ENCODE data around the gene BCL2L1.

GRCh38 chr20:31670371-31671228 lies 52.1 kb downstream of the BCL2L1 start:
- TF ChIP-seq POLR2AphosphoS5 (IDR thresholded peaks at IDR 0.05; ENCODE audit: low read depth, low read length) (no peak), POLR2A (IDR thresholded peaks at IDR 0.05; ENCODE audit: low read depth, low read length) (no peak)

Measured in GM12892 (cell line).